H1 (cell line): ENCODE data around the gene ELFN2.

Experiments used
- CHD2 ChIP-seq: IDR thresholded peaks from 2 replicates; pipeline ENCODE4 v1.6.1; 2012; ENCODE audit warnings: low read length, improper control_type of control experiment
- CTCF ChIP-seq, 3 experiments: IDR thresholded peaks; 1 replicate in 2 of 3; 2 replicates in 1 of 3; pipeline versions ENCODE4 v1.5.1 to v1.6.1; 2011; ENCODE audit warnings: low read length in 3 of 3, mild to moderate bottlenecking in 3 of 3, inconsistent platforms in 2 of 3, low read depth in 1 of 3, moderate library complexity in 1 of 3; ENCODE audit not compliant: insufficient read depth in 1 of 3; ENCODE audit errors: control extremely low read depth in 1 of 3
- E2F6 ChIP-seq: IDR thresholded peaks from 2 replicates; pipeline ENCODE4 v1.6.1; 2012; ENCODE audit warnings: inconsistent platforms
- EZH2 ChIP-seq: fragments of 200-600 bp; sonication (generic); IDR thresholded peaks from 2 replicates; pipeline ENCODE4 v1.7.1; 2012; ENCODE audit warnings: low read depth, mild to moderate bottlenecking, moderate library complexity, low read length, inconsistent platforms; ENCODE audit not compliant: severe bottlenecking
- MAX ChIP-seq: IDR thresholded peaks from 2 replicates; pipeline ENCODE4 v1.6.1; 2012; ENCODE audit warnings: inconsistent platforms
- POLR2A ChIP-seq, 2 experiments: IDR thresholded peaks; 1 replicate in 1 of 2; 2 replicates in 1 of 2; pipeline ENCODE4 v1.6.1; 2011; ENCODE audit warnings: low read depth in 2 of 2, low read length in 2 of 2, mild to moderate bottlenecking in 2 of 2; ENCODE audit errors: control extremely low read depth in 1 of 2
- POLR2AphosphoS5 ChIP-seq: IDR thresholded peaks from 2 replicates; pipeline ENCODE4 v1.6.1; 2011; ENCODE audit warnings: low read depth, low read length
- RFX5 ChIP-seq: IDR thresholded peaks from 2 replicates; pipeline ENCODE4 v1.6.1; 2011; ENCODE audit warnings: low read depth, low read length, improper control_type of control experiment, borderline replicate concordance
- SP1 ChIP-seq: IDR thresholded peaks from 2 replicates; pipeline ENCODE4 v1.6.1; 2011; ENCODE audit warnings: low read depth, low read length
- TAF7 ChIP-seq: optimal IDR thresholded peaks from 2 replicates; pipeline ENCODE3; 2011; ENCODE audit warnings: low read depth, mild to moderate bottlenecking, inconsistent platforms, low read length, moderate library complexity, borderline replicate concordance

GRCh38 chr22:37430941-37431340, 3.7 kb upstream of the ELFN2 start:
- TF ChIP-seq CTCF (IDR thresholded peaks at IDR 0.05; ENCODE audit: control extremely low read depth in 1 of 3, insufficient read depth in 1 of 3, low read depth in 1 of 3, low read length in 3 of 3), result no peak
- no peak for TF ChIP-seq E2F6
- no peak for TF ChIP-seq CHD2
- no peak for TF ChIP-seq POLR2AphosphoS5
- no peak for TF ChIP-seq POLR2A (IDR thresholded peaks at IDR 0.05; ENCODE audit: control extremely low read depth in 1 of 2, low read depth in 2 of 2, low read length in 2 of 2)
- TF ChIP-seq SP1, result no peak
- no peak for TF ChIP-seq RFX5
- TF ChIP-seq EZH2, result no peak
- TF ChIP-seq MAX, result no peak
- no peak for TF ChIP-seq TAF7
